ENCODE data around the gene RBM47. TPM values are rescaled to one million over a fixed set of nuclear protein-coding genes. Genes with fewer than 3 reads are reported as not detected.

The RBM47 gene
- total and polyA plus RNA-seq, 10 of the 15 experiments (the other 5 are each of a cell fraction or from before 2014, with no cell fraction given), result 7.9 to 45.0 (median 28.7) TPM

DNA sequence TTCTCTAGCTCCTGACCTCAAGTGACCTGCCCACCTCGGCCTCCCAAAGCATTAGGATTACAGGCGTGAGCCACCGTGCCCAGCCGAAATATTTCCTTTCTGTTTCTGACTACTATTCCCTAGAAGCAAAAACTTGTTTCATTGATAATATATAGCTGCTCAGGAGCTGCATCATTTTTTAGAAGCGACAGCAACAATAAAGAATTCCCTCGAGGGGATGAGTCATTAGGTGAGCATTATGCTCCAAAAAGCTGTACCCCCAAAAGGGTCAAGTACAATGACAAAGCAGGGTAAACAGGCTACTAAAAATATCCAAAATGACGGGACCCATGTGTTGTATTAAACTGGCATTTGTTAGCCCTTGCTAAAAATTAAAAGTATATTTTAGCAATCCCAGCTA is 67.0 kb downstream of the RBM47 start:
- TF ChIP-seq MTA3 (IDR thresholded peaks at IDR 0.05; ENCODE audit: borderline replicate concordance, low read length) (no peak), MEF2B (IDR thresholded peaks at IDR 0.05; ENCODE audit: partially characterized antibody, poor library complexity, severe bottlenecking) (peak; percentile 66), JUNB (IDR thresholded peaks at IDR 0.05) (peak; percentile 54)
- TF ChIP-seq, protein P1, sequence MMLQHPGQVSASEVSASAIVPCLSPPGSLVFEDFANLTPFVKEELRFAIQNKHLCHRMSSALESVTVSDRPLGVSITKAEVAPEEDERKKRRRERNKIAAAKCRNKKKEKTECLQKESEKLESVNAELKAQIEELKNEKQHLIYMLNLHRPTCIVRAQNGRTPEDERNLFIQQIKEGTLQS (IDR thresholded peaks at IDR 0.05; ENCODE audit: borderline replicate concordance, extremely low read depth, low read depth, low read length), result no peak
- Histone ChIP-seq H2AFZ (ENCODE audit: control insufficient read depth, low read depth, low read length) (no peak overlapping the region), H4K20me1 (ENCODE audit: control insufficient read depth, insufficient read depth) (no peaks in the 10 kb centered on the region), H3K4me1 (ENCODE audit: control insufficient read depth, insufficient read depth, low read length) (peaks cover 68% of the 10 kb centered on the region), H3K36me3 (ENCODE audit: control insufficient read depth in 2 of 2, insufficient read depth in 2 of 2, low read length in 1 of 2) (peaks cover 2 to 4% of the 10 kb centered on the region in 2 experiments), H3K9me3 (replicated peaks; ENCODE audit: control insufficient read depth, insufficient read depth, low read length) (no peaks in the 10 kb centered on the region), H3K79me2 (ENCODE audit: control insufficient read depth, insufficient read depth, low read length) (peaks cover 91% of the 10 kb centered on the region), H3K4me3 (no peak overlapping the region), H3K9ac (ENCODE audit: control insufficient read depth, insufficient read depth, low read length) (no peak overlapping the region), H3K27ac (ENCODE audit: control insufficient read depth, insufficient read depth) (no peak overlapping the region), H3K27me3 (replicated peaks in 1 of 2; ENCODE audit: control insufficient read depth in 2 of 2, insufficient read depth in 2 of 2, low read length in 1 of 2) (no peaks in the 10 kb centered on the region), H3K4me2 (ENCODE audit: control insufficient read depth, insufficient read depth) (no peak overlapping the region)
- no TSS peak for BruUV-seq (replicated peaks)
- FAIRE-seq, result no peak
- ATAC-seq, result no peak
- POLR2A ChIA-PET, result interaction anchor here (0.9 to 9.0 kb wide), 6 partner anchors 9 to 157 kb away, joined by 3 to 51 read pairs (median 3); no protein-coding TSS in a partner anchor
- DNase-seq (ENCODE audit: low read depth, low spot score), result no peak
- RAD21 ChIA-PET (ENCODE audit: unreplicated experiment), result interaction anchor here (1.0 to 4.6 kb wide), 6 partner anchors 10 to 156 kb away, joined by 3 to 28 read pairs (median 11); no protein-coding TSS in a partner anchor
- in situ Hi-C loops (cut with MboI) (no loop called here), intact Hi-C loops (cut with micrococcal nuclease; ENCODE audit: unreplicated experiment) (loop anchor here (5.0 kb wide), 1 partner anchor 60 kb away; no protein-coding TSS in a partner anchor)
- SMC1A ChIA-PET (ENCODE audit: uncharacterized antibody, unreplicated experiment), result interaction anchor here (0.9 to 6.2 kb wide), 8 partner anchors 13 to 158 kb away, joined by 3 to 90 read pairs (median 4); no protein-coding TSS in a partner anchor
- WGBS (ENCODE audit: insufficient coverage, insufficient replicate concordance, low lambda C conversion rate, missing lambda C conversion rate), result 54% methylated on average over 7 of the region's 7 CpGs
- CTCF ChIA-PET, result interaction anchor here (1.0 to 3.9 kb wide), 8 partner anchors 10 to 237 kb away, joined by 3 to 28 read pairs (median 4); no protein-coding TSS in a partner anchor

DNA sequence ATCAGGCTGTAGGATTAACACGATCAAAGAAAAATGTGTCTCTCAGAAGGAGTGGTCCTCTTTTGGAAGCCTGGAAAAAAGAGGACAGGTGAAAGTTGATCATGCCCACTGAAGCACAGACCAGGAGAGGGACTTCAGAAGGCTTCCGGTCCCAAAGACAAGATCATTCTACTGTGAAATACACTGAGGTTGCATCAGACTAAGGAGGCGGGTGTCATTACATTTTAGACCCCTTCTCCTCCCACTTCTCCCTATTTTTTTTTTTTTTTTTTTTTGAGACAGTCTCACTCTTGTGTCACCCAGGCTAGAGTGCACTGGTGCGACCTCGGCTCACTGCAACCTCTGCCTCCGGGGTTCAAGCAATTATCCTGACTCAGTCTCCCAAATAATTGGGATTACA is 67.5 kb downstream of the RBM47 start:
- Histone ChIP-seq H3K36me3 (ENCODE audit: control insufficient read depth in 2 of 2, insufficient read depth in 2 of 2, low read length in 1 of 2) (peaks cover 2 to 4% of the 10 kb centered on the region in 2 experiments), H3K4me3 (no peak overlapping the region), H4K20me1 (ENCODE audit: control insufficient read depth, insufficient read depth) (no peaks in the 10 kb centered on the region), H2AFZ (ENCODE audit: control insufficient read depth, low read depth, low read length) (no peak overlapping the region), H3K79me2 (ENCODE audit: control insufficient read depth, insufficient read depth, low read length) (peaks cover 87% of the 10 kb centered on the region), H3K9ac (ENCODE audit: control insufficient read depth, insufficient read depth, low read length) (no peak overlapping the region), H3K9me3 (replicated peaks; ENCODE audit: control insufficient read depth, insufficient read depth, low read length) (no peaks in the 10 kb centered on the region), H3K4me1 (ENCODE audit: control insufficient read depth, insufficient read depth, low read length) (peaks cover 68% of the 10 kb centered on the region), H3K4me2 (ENCODE audit: control insufficient read depth, insufficient read depth) (no peak overlapping the region), H3K27me3 (replicated peaks in 1 of 2; ENCODE audit: control insufficient read depth in 2 of 2, insufficient read depth in 2 of 2, low read length in 1 of 2) (no peaks in the 10 kb centered on the region), H3K27ac (ENCODE audit: control insufficient read depth, insufficient read depth) (peak overlapping the region; percentile 24; the same call in 1 of the 2 replicates)
- ChIA-PET SMC1A (ENCODE audit: uncharacterized antibody, unreplicated experiment) (interaction anchor here (1.0 to 6.2 kb wide), 4 partner anchors 11 to 87 kb away, joined by 3 to 90 read pairs (median 18); no protein-coding TSS in a partner anchor), POLR2A (interaction anchor here (1.4 to 9.0 kb wide), 3 partner anchors 10 to 59 kb away, joined by 3 to 51 read pairs (median 3); no protein-coding TSS in a partner anchor), RAD21 (ENCODE audit: unreplicated experiment) (interaction anchor here (1.6 to 3.7 kb wide), 3 partner anchors 9 to 157 kb away, joined by 3 to 17 read pairs (median 5); no protein-coding TSS in a partner anchor), CTCF (interaction anchor here (1.3 to 3.9 kb wide), 4 partner anchors 14 to 237 kb away, joined by 3 to 28 read pairs (median 12); no protein-coding TSS in a partner anchor)
- DNase-seq (ENCODE audit: low read depth, low spot score), result no peak
- ATAC-seq, result no peak
- BruUV-seq (replicated peaks), result no TSS peak
- WGBS (ENCODE audit: insufficient coverage, insufficient replicate concordance, low lambda C conversion rate, missing lambda C conversion rate), result 76% methylated on average over 6 of the region's 6 CpGs
- no peak for FAIRE-seq
- intact Hi-C loops (cut with micrococcal nuclease; ENCODE audit: unreplicated experiment), result loop anchor here (5.0 kb wide), 1 partner anchor 60 kb away; no protein-coding TSS in a partner anchor
- in situ Hi-C loops (cut with MboI), result no loop called here
- TF ChIP-seq E2F8 (IDR thresholded peaks at IDR 0.05; ENCODE audit: low read depth, partially characterized antibody), result no peak
- TF ChIP-seq MLLT1 (IDR thresholded peaks at IDR 0.05), result 0 out of 2 replicates have a peak, but pooled peaks have one; percentile 32
- no peak for TF ChIP-seq HDAC6 (IDR thresholded peaks at IDR 0.05; ENCODE audit: unreplicated experiment)

Data from GM12878 (cell line).